ENCODE measurements around the gene SIRT5.

DNA sequence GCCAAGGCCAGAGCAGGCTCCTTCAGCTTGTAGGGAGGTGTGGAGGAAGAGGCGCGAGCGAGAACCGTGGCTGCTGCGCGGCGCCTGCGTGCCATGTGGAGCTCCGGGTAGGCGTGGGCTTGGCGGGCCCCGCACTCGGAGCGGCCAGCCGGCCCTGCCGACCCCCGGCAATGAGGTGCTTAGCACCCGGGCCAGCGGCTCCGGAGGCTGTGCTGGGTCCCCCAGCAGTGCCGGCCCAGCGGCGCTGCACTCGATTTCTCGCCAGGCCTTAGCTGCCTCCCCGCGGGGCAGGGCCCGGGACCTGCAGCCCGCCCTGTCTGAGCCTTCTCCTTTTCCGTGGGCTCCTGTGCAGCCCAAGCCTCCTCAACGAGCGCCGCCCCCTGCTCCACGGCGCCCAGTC is 32.9 kb upstream of the SIRT5 start:
- TF ChIP-seq CTCF (IDR thresholded peaks at IDR 0.05 in 2 of 3, conservative IDR thresholded peaks at IDR 0.05 in 1 of 3; ENCODE audit: borderline replicate concordance in 1 of 3, insufficient read depth in 1 of 3, low read depth in 2 of 3, low read length in 2 of 3) = no peak
- no peak for TF ChIP-seq ZNF274 (IDR thresholded peaks at IDR 0.05; ENCODE audit: low read depth, low read length)
- no peak for TF ChIP-seq TCF7L2 (IDR thresholded peaks at IDR 0.05; ENCODE audit: borderline replicate concordance, extremely low read depth, insufficient read depth, insufficient read length)
- TF ChIP-seq YY1 (IDR thresholded peaks at IDR 0.05; ENCODE audit: extremely low read depth, insufficient replicate concordance, low read depth, low read length) = no peak
- TF ChIP-seq CBX3 (IDR thresholded peaks at IDR 0.05; ENCODE audit: low read depth) = no peak
- no peak for TF ChIP-seq RAD21 (IDR thresholded peaks at IDR 0.05; ENCODE audit: low read depth)
